HG02798 (cell line): ENCODE results near the gene LRRC4B.

Experiments
- ATAC-seq: cut with Tn5 transposase; IDR thresholded peaks from one replicate; pipeline ENCODE4 v1.9.1; 2021; ENCODE audit warnings: mild to moderate bottlenecking; ENCODE audit not compliant: unreplicated experiment, poor library complexity

The LRRC4B gene

DNA sequence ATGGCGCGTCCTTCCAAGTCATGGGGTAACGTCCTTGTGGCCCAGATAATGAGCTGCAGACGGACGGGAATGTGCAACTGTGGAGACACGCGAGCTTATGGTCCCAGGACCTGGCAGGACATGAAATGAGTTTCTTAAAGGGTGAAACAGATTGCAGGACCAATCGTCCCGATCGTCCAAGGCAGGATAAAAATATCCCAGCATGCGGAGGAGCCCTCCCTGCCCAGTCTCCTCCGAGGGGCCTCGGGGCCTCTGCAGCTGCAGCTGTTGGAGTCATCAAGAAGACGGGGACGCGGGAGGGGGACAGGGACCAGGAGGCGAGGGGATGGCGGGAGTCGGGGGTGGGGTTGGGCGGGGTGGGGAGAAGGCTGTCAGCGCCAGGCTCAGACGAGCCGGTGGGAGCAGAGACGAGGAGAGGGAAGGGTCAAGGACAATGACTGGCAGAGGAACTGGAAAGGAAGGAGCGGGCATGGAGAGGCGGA, 77.2 kb downstream of the LRRC4B start:
- ATAC-seq: no peak

DNA sequence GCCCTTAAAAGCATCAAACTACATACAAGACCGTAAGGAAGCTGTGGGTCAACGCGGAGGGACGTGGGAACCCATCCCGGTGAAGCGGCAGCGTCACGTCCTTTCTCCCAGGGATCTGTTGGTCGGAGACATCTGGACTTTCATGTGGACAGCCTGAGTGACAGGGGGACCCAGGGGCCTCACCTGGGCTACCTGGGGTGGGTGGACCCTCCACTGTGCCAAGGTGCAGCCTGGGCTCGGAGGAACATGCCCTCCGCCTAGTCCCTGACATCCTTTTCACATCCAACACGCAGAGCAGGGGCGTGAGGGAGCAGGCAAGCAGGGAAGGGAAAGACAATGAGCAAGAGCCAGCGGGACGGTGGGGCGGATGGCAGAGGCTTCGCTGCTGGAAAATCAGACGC, 77.8 kb downstream of the LRRC4B start:
- ATAC-seq: no peak

DNA sequence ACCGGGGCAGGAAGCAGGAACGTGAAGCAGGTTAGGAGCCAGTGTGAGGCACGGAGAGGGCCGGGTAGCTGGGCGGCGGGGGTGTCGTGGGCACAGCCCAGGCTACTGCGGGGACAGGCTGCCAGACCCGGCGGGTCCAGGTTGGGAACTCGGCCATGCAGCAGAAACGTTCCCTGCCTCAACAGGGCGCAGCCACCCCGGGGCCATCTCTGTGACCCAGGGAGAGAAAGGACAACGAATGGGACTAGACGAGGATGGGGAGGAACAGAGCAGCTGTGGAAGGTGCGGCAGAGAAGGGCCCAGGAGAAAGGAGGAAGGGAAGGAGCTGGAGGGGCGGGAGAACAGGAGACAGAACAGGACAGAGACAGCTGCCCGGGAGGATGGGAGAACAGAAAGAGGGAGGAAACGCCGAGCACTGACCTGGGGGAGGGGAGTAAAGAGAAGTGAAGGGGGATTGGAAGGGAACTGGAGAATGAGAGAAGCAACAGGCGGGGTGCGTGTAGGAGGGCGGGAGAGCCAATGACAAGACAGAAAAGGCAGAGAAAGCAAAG, 78.7 kb downstream of the LRRC4B start:
- ATAC-seq: no peak

DNA sequence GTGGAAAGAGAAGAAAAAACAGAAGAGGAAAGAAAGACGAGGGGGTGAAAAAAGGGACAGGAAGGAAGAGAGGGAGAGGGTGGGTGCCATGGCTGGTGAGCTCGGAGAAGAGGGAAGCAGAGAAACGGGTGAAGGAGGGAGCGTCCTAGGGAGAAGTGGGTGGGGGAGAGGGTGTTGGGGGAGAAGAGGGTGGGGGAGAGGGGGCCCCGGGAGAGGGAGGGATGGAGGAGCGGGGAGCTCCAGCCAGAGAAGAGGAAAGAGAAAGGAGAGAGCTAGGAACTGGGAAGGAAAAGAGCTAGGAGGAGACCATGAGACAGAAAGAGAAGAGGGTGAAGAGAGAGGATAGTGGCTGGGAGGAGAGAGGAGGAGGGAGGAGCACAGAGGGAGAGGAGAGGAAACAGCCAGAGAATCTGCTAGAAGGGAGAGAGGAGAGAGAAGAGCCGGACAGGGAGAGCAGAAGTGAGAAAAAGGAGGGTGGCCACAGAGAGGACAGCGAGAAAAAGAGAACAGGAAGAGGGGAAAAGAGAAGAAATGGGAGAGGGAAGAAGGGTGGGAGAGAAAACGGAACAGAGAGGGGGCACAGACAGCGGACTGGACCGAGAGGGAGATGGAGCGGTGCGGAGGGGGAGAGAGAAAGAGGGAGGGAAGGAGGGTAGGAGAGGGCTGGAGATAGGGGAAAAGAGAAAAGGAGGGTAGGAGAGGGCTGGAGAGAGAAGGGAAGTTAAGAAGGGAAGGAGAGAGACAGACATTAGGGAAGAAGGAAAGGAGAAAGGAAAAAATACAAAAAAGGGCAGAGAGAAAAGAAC, 79.6 kb downstream of the LRRC4B start:
- ATAC-seq: no peak

DNA sequence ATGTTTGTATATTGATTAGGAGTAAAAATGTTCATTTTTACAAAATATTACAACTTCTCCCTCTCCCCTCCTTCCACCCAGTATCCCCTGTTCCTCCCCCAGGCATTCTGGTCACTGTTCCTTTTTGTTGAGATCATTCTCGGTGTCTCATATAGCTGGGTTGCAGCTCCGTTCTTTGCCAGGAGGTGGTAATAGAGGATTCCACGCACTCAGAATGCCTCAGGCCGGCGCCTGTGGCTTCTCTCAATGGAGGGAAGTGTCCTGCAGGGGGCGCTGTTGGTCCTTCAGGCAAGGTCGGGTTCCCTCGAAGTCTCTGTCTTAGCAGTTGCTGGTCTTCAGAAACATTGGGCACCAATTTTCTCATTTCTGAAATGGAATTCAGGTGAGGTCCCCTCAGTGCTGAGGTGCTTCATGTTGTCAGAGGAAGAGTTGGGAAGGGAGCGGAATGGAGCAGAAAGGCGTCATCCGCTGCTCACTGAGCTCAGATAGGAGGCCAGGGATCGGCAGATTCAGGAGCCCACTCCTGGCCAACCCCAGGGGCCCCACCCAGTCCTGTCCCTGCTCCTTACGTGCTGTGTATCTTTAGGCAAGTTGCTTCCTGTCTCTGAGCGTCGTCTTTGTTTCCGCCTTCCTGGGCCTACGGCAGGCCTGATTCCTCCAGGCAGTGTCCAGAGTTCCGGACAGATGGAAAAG, 81.3 kb downstream of the LRRC4B start:
- no peak for ATAC-seq

DNA sequence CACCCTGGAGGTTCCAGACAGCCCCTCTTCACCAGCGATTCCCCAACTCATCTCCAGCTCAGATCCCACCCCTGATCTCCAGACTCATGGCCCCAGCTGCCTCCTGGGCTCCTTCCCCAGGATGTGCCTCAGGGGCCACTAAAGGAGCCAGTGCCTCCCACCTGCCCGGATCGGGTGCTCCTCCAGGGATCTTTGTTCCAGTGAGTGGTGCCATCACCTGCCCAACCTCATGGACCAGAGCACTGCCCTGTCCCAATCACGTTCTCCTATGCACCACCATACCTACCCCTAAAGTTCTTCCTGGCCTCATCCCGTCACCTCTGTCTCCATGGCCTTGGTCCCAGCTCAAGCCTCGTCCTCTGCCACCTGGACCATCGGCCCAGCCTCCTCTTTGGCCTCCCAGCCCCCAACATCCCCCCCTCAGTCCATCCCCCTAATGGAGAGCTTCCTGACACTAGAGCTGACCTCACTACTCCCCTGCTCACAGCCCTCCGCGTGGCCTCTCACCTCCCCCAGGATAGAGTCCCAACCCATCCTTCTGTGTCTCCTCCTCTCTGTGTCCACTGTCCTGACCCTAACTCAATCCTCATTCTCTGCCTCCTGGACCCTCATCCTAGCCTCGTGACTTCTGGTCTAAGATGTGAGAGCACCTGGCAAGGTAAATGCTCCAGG, 82.8 kb downstream of the LRRC4B start:
- no peak for ATAC-seq

DNA sequence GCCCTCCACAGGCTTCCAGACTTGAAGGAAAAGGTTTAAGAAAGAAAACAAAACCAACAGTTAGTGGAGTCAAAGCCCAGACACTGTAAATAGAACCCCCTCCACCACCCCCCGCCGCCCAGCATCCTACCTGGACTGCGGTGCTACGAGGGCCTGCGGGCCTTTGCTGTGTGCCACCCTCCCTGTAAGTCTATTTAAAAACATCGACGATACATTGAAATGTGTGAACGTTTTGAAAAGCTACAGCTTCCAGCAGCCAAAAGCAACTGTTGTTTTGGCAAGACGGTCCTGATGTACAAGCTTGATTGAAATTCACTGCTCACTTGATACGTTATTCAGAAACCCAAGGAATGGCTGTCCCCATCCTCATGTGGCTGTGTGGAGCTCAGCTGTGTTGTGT, 85.3 kb downstream of the LRRC4B start:
- no peak for ATAC-seq

DNA sequence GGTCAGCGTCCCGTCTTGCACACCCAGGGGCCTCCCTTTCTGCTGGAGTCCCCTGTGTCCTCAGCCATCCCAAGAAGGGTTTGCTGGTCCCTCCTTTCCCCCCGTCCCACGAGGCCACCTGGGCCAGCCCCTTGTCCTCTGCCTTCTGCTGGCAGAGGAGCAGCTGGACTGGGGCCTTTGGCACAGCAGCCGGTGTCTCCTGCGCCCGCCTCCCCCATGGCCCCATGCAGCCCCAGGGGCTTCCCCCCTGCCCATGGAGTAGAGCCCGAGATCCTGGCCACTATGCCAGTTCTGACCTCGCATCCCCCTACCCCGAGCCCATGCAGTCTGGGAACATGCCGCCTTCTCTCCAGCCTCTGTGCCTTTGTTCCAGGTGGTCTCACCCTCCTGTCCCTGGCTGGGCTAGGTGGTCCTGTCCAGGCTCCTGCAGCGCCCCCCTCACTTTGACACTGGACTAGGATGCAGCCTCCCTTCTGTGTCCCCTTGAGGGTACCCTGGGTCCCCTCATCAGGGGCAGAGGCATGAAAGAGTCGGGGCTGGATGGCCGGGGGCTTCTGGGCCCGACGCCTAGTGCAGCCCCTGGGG, 85.9 kb downstream of the LRRC4B start:
- ATAC-seq: no peak

DNA sequence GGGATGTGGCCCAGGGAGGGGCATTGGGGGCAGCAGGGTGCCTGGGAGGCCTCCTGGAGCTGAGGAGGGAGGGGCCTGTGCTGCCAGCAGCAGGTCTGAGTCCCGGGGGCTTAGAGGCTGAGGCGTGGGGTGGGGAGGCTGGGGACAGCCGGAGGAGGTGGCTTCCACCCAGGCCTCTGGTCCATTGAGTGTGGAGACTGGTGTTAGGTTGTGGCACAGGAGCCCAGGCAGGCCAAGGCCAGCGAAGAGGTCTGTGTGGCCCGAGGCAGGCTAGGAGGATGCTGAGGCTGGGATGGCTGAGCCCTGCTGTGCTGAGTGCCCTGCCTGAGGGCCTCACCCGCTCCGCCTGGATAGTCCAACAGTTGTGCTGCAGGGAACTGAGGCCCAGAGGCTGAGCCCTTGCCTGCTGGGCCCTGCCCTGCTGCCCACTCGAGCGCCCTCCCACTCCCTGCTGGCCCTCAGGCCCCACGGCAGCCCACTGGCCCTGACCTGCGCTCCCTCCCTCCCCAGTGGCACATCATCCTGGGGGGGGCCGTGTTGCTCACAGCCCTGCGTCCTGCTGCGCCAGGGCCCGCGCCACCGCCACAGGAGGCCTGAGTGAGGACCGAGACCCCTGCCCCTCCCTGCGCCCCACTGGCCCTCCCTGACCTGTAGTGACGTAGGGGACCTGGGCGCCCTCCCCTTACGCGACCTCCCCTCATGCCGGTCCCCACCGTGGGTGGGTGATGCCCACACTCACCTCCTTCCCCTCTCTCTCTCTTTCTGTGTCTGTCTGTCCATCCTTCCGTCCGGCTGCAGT, 86.7 kb downstream of the LRRC4B start:
- ATAC-seq: no peak

DNA sequence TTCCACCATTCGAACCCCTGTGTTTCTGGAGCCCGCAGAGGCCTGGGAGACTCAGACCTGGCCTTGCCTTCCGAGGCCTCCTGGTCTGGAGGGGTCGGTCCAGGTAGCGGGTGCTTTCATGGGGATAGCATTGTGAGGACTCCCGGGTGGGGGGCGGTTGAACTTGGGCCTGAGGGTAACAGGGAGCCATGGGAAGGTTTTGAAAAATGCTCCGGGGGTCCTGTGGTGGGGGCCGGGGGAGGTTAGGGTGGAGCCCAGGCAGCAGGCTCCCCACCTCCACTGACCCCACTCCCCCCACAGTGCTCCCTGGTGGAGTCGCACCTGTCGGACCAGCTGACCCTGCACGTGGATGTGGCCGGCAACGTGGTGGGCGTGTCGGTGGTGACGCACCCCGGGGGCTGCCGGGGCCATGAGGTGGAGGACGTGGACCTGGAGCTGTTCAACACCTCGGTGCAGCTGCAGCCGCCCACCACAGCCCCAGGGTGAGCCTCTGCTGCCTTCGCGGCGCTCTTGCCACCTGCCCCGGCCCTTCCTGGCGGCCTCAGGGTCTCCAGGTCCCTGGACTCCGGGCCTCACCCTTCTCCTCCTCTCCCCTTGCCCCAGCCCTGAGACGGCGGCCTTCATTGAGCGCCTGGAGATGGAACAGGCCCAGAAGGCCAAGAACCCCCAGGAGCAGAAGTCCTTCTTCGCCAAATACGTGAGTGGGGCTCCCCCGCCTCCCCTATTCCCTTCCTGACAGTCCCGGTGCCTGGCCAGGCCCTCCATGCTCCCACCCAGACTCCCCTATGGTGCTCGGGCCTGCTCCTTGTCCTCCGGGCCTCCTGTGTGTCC, 87.7 kb downstream of the LRRC4B start:
- ATAC-seq: no peak

DNA sequence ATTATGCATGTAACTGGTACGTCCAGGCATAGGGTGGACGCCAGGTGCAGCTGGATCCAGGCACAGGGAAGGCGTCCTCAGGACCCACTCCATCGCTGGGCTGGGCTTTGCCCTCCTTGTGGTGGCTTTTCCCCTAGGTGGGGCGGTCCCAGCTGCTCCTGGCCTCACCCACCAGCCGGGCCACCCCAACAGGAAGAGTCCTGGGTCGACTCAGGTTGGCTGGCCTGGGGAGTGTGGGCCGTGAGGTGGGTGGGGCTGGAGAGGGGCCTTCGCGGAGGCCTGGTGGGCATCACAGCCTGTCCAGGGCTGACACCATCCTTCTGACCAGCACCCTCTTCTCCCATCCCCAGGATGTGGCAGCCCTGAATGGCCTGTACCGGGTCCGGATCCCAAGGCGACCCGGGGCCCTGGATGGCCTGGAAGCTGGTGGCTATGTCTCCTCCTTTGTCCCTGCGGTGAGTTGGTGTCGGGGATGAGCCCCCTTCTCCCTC, 88.4 kb downstream of the LRRC4B start:
- ATAC-seq: no peak

DNA sequence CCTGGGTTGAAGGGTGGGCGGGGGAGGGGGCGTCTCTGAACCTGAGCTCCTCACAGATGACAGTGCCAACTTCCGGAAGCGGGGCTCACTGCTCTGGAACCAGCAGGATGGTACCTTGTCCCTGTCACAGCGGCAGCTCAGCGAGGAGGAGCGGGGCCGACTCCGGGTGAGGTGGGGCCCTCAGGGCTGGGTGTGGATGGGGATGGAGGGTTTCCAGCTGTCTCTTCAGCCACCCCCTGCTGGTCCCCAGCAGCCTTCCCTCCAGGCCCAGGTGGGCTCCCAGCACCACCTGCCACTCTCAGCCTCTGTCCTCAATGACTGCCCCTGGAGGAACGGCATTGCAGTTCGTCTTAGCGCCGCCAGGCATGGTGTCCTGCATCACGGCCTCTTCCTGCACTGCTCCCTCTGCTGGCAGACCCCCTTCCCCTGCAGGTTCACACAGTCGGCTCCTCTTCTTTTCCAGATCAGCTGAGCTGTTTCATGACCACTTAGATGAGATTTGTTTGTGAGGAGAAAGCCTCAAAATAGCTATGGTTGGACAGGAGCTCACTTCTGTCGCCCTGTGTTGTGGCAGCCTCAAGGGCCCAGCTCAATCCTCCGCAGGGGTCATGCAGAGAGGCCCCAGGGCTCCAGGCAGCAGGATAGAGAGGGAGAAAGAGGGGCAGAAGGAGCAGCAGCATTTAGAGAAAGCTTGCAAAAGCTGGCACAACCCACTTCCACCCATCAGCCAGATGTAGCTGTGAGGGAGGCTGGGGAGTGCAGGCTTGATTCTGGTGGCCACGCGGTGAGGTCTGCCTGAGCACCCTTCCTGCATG, 89.1 kb downstream of the LRRC4B start:
- ATAC-seq: no peak

DNA sequence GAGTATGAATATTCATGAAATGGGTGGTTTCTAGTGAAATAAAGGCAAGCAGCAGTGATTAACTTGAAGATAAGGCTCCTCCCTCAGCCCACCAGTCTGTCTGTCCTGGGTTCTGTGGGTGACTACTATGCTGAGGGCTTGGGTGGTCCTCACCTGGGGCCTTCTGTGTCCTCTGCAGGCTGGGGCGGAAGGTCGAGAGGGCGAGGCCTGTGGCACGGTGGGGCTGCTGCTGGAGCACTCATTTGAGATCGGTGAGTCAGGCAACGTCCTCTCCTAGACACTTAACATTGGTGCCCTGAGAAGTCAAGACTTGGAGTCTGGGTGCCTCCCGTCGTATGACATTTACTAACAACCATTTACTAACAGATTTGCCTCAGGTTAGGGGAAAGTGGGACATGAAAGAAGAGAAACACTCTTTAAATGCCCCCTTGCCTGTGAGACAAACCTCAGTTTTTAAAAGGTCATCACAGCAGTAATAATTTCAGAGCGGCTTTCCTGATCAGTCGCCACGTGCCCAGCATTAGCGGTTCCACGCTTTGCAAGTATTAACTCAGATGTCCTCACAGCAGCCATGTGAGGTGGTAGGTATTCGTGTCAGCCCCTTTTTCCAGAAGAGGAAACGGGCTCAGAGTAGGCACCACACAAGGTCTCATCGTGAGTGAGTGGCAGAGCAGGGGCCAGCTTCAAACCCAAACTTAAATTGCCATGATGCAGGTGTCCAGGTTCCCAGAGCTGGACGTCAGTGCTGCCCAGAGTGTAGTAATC, 90.3 kb downstream of the LRRC4B start:
- ATAC-seq: no peak

DNA sequence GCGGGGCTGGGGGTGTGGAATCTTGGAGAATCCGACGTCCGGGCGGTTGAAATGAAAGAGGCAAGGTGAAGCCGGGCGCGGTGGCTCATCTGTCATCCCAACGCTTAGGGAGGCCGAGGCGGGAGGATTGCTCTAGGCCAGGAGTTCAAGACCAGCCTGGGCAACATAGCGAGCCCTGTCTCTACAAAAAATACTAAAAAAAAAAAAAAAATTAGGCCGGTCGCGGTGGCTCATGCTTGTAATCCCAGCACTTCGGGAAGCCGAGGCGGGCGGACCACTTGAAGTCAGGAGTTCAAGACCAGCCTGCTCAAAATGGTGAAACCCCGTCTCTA, 91.4 kb downstream of the LRRC4B start:
- no peak for ATAC-seq

DNA sequence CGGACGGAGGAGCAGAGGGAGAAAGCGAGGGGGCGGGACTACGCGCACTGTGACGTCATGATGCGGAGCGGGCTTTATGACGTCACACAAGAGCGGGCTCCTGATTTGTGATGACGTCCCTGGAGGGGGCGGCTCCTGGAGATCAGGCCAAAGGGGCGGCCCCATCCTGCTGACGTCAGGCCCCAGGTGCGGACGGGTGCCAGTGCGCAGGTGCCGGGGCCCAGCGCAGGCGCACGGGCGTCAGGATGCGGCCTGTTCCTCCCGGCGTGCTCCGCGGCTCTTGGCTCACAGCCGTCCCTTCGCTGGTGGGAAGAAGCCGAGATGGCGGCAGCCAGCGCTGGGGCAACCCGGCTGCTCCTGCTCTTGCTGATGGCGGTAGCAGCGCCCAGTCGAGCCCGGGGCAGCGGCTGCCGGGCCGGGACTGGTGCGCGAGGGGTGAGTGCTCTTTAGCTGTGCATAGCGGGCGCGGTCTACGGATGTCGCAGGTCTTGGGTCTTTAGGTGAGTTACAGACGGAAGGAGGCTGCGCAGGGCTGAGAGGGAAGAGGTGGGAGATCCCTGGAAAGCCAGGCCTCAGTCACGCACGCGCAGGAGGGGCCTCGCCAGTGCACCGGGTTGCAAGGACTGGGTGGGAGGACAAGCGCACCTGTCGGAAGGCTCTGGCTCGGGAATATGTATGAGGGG, 91.9 kb downstream of the LRRC4B start, which contains the start of the genes EMC10 and GARIN5A:
TSS of gene EMC10 (plus strand) at position 284 of the 683 bp plus-strand sequence. CDS start at position 322, 38 bp downstream.
TSS of gene GARIN5A (minus strand) at position 625 of the 683 bp plus-strand sequence. CDS start at position 165, 460 bp downstream.
- peak; percentile 88 for ATAC-seq

DNA sequence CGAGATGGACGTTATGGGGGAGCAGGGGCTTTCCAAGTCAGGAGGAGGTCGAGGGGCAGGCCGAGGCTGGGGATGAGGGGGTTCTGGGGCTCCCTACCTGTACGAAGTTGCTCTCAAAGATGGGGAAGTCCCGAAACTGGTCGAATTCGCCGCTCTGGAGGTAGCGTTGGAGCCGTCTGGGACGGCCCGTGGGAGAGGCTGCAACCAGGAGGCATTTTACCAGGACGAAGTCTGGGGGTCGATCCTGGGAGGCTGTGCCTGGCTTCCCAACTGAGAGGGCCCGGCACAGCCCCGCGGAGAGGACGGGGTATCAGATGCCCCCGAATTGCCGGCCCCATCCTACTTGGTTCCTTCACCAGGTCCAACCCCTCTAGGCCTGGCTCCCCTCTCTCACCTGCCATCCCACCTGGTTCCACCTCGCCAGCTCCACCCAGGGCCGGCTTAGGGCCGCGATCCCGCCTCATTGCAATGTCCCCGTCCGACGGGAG, 92.5 kb downstream of the LRRC4B start:
- ATAC-seq: no peak
